GM10266 (cell line): ENCODE measurements around the gene PKHD1.

Experiments
- DNase-seq: peaks from one replicate; pipeline ENCODE4 v3.0.0; 2012; ENCODE audit errors: extremely low spot score
- TF ChIP-seq, protein P1 (sequence below): IDR thresholded peaks from 2 replicates; pipeline ENCODE4 v1.5.1; 2012; ENCODE audit warnings: mild to moderate bottlenecking, low read depth; ENCODE audit not compliant: control insufficient read depth, insufficient read depth; ENCODE audit errors: missing control alignments

The PKHD1 gene

DNA sequence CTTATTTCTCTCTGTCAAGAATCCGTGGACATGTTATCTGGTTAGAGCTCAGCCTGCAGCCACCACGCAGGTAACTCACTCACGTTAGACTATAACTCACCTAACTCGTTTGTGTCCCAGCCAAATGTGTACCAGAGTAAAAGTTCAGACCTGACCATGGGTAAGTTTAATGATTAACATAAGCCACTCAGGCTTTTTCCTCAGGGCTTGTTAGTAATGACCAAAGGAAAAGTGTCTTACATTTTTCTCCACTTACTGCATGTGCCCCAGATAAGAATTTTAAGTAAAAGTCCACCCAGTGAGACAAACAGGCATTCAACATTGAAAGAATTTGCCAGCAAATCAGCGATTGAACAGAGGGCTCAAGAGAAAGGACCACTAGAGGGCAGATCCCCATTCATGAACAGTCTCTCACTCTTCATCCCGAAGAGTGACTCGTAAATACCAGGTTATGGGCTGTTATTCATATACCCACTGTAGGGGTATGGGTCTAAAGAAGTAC, at the start of gene PKHD1:
PKHD1 (minus strand) TSS at position 116 of the 502 bp plus-strand sequence. CDS start 2,680 bp downstream, outside the sequence.
- peak; percentile 23 for DNase-seq
- TF ChIP-seq, protein P1, sequence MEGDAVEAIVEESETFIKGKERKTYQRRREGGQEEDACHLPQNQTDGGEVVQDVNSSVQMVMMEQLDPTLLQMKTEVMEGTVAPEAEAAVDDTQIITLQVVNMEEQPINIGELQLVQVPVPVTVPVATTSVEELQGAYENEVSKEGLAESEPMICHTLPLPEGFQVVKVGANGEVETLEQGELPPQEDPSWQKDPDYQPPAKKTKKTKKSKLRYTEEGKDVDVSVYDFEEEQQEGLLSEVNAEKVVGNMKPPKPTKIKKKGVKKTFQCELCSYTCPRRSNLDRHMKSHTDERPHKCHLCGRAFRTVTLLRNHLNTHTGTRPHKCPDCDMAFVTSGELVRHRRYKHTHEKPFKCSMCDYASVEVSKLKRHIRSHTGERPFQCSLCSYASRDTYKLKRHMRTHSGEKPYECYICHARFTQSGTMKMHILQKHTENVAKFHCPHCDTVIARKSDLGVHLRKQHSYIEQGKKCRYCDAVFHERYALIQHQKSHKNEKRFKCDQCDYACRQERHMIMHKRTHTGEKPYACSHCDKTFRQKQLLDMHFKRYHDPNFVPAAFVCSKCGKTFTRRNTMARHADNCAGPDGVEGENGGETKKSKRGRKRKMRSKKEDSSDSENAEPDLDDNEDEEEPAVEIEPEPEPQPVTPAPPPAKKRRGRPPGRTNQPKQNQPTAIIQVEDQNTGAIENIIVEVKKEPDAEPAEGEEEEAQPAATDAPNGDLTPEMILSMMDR = peak; percentile 30

DNA sequence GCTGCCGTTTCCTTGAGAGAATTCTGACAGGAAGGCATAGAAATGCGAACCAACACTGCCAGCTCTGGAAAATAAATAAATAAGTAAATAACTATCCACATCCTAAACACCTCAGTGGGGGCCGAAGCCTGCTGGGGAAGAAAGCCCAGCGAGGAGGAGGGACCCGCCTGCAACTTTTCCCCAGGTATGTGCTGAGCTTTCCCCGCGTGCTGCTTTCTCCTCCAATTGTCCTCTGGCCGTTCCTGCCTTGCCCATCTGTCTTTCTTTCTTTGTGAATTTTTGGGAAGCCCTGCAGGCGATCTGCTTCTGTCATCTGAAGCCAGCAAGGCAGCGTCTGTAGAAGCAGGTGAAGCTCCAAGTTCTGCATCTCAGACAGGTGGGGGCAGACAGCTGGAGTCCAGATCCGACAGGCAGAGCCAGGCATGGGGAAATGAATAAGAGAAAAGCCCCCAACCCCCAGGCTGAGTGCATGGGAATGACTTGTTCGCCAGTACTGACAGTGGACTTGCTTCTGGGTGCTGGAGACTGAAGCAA, 49.6 kb upstream of the PKHD1 start:
- TF ChIP-seq, protein P1 = no peak
- DNase-seq = no peak

DNA sequence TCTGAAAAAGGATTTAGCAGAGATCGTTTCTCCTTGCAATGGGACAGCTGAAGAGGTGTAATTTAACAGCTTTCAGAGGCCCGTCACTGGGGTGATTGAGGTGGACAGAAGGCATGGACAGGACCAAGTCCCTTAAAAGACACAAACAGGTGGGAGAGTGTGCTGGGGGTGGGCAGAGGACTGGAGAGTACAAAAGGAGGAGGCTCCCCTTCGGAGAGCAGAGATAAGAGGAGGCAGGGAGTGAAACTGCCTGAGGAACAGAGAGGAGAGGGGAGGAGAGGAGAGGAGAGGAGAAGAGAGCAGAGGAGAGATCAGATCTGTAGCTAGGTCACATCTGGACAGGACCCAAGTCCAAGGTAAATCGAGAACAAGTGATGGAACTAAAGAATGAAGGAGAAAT, 48.6 kb upstream of the PKHD1 start:
- no peak for DNase-seq
- TF ChIP-seq, protein P1 = no peak

- TF ChIP-seq, protein P1 = no peak
- no peak for DNase-seq
These were observed 47.8 kb upstream of the PKHD1 start for GRCh38 chr6:52135217-52135616.

GRCh38 chr6:52134011-52134410, 46.6 kb upstream of the PKHD1 start:
- DNase-seq = no peak
- TF ChIP-seq, protein P1 = no peak

GRCh38 chr6:52133324-52133723, 45.9 kb upstream of the PKHD1 start:
- DNase-seq = no peak
- TF ChIP-seq, protein P1 = no peak

DNA sequence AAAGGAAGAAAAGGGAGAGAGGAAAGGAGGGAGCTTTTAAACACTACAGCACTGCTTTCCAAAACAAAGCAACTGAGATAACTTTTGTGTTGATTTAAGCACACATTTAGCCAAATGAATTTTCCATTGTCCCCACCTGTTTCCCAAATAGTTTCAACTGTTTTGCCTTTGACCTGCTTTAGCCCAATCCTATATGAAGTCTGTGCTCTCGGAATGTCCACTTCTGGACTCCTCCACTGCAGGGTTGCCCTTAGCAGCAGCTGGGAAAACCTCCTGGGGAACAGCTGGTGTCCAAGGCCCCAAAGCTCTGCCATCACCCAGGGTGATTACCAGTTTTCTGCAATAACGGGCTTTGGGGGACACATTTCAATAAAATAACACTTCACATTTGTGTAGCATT, 44.9 kb upstream of the PKHD1 start:
- TF ChIP-seq, protein P1 = no peak
- DNase-seq = no peak
